Measurements from ENCODE around the gene USH2A.

USH2A gene

GRCh38 chr1:215617979-215618378 is 805.3 kb downstream of the USH2A start:
- TF ChIP-seq, protein P1, sequence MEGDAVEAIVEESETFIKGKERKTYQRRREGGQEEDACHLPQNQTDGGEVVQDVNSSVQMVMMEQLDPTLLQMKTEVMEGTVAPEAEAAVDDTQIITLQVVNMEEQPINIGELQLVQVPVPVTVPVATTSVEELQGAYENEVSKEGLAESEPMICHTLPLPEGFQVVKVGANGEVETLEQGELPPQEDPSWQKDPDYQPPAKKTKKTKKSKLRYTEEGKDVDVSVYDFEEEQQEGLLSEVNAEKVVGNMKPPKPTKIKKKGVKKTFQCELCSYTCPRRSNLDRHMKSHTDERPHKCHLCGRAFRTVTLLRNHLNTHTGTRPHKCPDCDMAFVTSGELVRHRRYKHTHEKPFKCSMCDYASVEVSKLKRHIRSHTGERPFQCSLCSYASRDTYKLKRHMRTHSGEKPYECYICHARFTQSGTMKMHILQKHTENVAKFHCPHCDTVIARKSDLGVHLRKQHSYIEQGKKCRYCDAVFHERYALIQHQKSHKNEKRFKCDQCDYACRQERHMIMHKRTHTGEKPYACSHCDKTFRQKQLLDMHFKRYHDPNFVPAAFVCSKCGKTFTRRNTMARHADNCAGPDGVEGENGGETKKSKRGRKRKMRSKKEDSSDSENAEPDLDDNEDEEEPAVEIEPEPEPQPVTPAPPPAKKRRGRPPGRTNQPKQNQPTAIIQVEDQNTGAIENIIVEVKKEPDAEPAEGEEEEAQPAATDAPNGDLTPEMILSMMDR (IDR thresholded peaks at IDR 0.05): no peak

- TF ChIP-seq, protein P1 (IDR thresholded peaks at IDR 0.05): no peak
Observed at GRCh38 chr1:215612391-215612790, 810.9 kb downstream of the USH2A start.

GRCh38 chr1:215608646-215609045 is 814.6 kb downstream of the USH2A start:
- TF ChIP-seq, protein P1 (IDR thresholded peaks at IDR 0.05): no peak

- TF ChIP-seq, protein P1 (IDR thresholded peaks at IDR 0.05): no peak
Observed at GRCh38 chr1:215607412-215607811, 815.8 kb downstream of the USH2A start.

GRCh38 chr1:215606564-215607168 is 816.6 kb downstream of the USH2A start:
- TF ChIP-seq, protein P1 (IDR thresholded peaks at IDR 0.05): peak; percentile 72

DNA sequence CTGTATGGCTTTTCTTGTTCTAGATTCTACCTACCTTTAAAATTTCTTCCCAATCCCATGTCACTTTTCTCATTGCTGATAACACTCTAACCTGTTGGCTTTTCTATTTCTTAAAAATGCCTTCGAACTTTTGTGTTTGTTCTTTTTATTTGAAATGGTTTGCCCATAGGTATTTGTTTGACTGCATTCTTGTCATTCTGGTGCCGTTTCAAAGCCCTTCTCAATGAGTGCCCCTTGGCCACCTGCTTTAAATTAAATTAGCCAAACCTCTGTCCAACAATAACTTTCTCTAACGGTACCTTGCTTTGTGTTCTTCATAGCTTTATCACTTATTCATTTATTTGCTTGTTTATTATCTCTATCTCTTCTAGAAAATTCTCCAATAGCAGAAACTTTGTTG is 817.2 kb downstream of the USH2A start:
- TF ChIP-seq, protein P1 (IDR thresholded peaks at IDR 0.05): no peak

- TF ChIP-seq, protein P1 (IDR thresholded peaks at IDR 0.05): no peak
Observed at GRCh38 chr1:215605011-215605621, 818.1 kb downstream of the USH2A start.

Data from LNCAP (cell line).